Naive thymus-derived CD4-positive, alpha-beta T cell (primary cell): Measurements from ENCODE around the gene RPL32. TPM values are rescaled to one million over a fixed set of nuclear protein-coding genes. Genes with fewer than 3 reads are reported as not detected.
A peak's percentile ranks its signal among the peaks of the same experiment; 100 is the strongest.

ENCODE experiments used
- ATAC-seq: fragments of 150-1000 bp; cut with Tn5 transposase; 2 replicates; pipeline ENCODE4 v1.10.0; 2021; ENCODE audit warnings: mild to moderate bottlenecking, moderate library complexity
- CTCF ChIA-PET: fragments of 350-600 bp; sonication (Branson Sonifier 250); formaldehyde crosslinking; loops from one replicate; lab custom pipeline; 2021; ENCODE audit warnings: antibody characterized with exemption; lab: Charles Lee
- POLR2A ChIA-PET: fragments of 350-600 bp; sonication (Branson Sonifier 250); formaldehyde crosslinking; loops from one replicate; lab custom pipeline; 2021; ENCODE audit warnings: antibody characterized with exemption, inconsistent platforms; lab: Charles Lee
- DNase-seq, 9 donors: peaks; one replicate each; pipeline versions ENCODE4 v3.0.0 to v3.0.0-alpha.2; 2020 to 2022; ENCODE audit warnings: mixed read lengths in 1 of 9
- H3K27ac ChIP-seq: one replicate; pipeline ENCODE4 v1.7.0; 2013; ENCODE audit warnings: mild to moderate bottlenecking, low read depth, low read length, moderate library complexity
- H3K27me3 ChIP-seq, 2 donors: one replicate each; pipeline ENCODE4 v1.7.0; 2013; ENCODE audit warnings: low read length in 2 of 2, mild to moderate bottlenecking in 2 of 2, moderate library complexity in 2 of 2; ENCODE audit not compliant: control insufficient read depth in 2 of 2, insufficient read depth in 2 of 2
- H3K36me3 ChIP-seq, 3 experiments: 1 replicate in 2 of 3; 2 replicates in 1 of 3; pipeline ENCODE4 v1.7.0; 2013; ENCODE audit warnings: low read length in 3 of 3, mild to moderate bottlenecking in 3 of 3, moderate library complexity in 1 of 3; ENCODE audit not compliant: insufficient read depth in 3 of 3, control insufficient read depth in 2 of 3
- H3K4me1 ChIP-seq, 2 donors: one replicate each; pipeline ENCODE4 v1.7.0; 2013; ENCODE audit warnings: low read length in 2 of 2, mild to moderate bottlenecking in 2 of 2, moderate library complexity in 1 of 2; ENCODE audit not compliant: control insufficient read depth in 2 of 2, insufficient read depth in 2 of 2
- H3K4me3 ChIP-seq: 2 replicates; pipeline ENCODE4 v1.7.0; 2013; ENCODE audit warnings: mild to moderate bottlenecking, low read length
- H3K9me3 ChIP-seq, 3 experiments: 1 replicate in 2 of 3; 2 replicates in 1 of 3; pipeline ENCODE4 v1.7.0; 2013; ENCODE audit warnings: low read length in 3 of 3; ENCODE audit not compliant: control insufficient read depth in 2 of 3
- H3K27ac Mint-ChIP-seq, 9 donors: one replicate each; pipeline ENCODE4 v1.8.0; 2020 to 2022; ENCODE audit warnings: mixed read lengths in 9 of 9, mild to moderate bottlenecking in 8 of 9, moderate library complexity in 5 of 9, inconsistent platforms in 2 of 9
- H3K27me3 Mint-ChIP-seq, 5 donors: one replicate each; pipeline ENCODE4 v1.8.0; 2021 to 2022; ENCODE audit warnings: mixed read lengths in 5 of 5, mild to moderate bottlenecking in 1 of 5
- H3K36me3 Mint-ChIP-seq, 5 donors: one replicate each; pipeline ENCODE4 v1.8.0; 2020 to 2022; ENCODE audit warnings: mixed read lengths in 5 of 5, mild to moderate bottlenecking in 3 of 5, inconsistent platforms in 1 of 5
- H3K4me1 Mint-ChIP-seq, 7 donors: one replicate each; pipeline ENCODE4 v1.8.0; 2020 to 2022; ENCODE audit warnings: mixed read lengths in 7 of 7, mild to moderate bottlenecking in 3 of 7, inconsistent platforms in 1 of 7
- H3K4me3 Mint-ChIP-seq, 10 donors: one replicate each; pipeline ENCODE4 v1.8.0; 2020 to 2022; ENCODE audit warnings: mild to moderate bottlenecking in 10 of 10, mixed read lengths in 10 of 10, moderate library complexity in 6 of 10, inconsistent platforms in 2 of 10
- H3K9me3 Mint-ChIP-seq, 11 donors: one replicate each; pipeline ENCODE4 v1.8.0; 2020 to 2022; ENCODE audit warnings: mixed read lengths in 11 of 11, mild to moderate bottlenecking in 4 of 11, inconsistent platforms in 1 of 11, moderate library complexity in 1 of 11
- intact Hi-C, 2 donors: fragments of 100-400 bp; cut with micrococcal nuclease; formaldehyde crosslinking; loops; one replicate each; pipeline ENCODE4 v1.15.1; 2023
- polyA plus RNA-seq, 2 donors: library from polyadenylated mRNA; unstranded; fragments of 300-500 nt; fragmentation: Illumina TruSeq; gene quantifications; one replicate each; pipeline ENCODE4 v1.2.3, GENCODE V29; 2021
- total RNA-seq, 6 experiments: library from RNA in 5 of 6; stranded (reverse) in 5 of 6; gene quantifications; 1 replicate in 5 of 6; 2 replicates in 1 of 6; pipeline ENCODE4 v1.2.3 and lab custom pipeline; 2021 to 2026

RPL32 gene
- total and polyA plus RNA-seq, 7 experiments from 2014 or later: 1,890 to 4,471 (median 4,246) TPM

- ChIA-PET CTCF (interaction anchor here (0.6 to 2.4 kb wide), 3 partner anchors 20 to 45 kb away, joined by 3 to 17 read pairs (median 3); no protein-coding TSS in a partner anchor), POLR2A (no interaction called here)
- Mint-ChIP-seq H3K27me3 (peaks cover 9 to 35% (median 14%) of the 10 kb centered on the region in 5 donors), H3K27ac (peak overlapping the region in 2 of 9 donors; percentile 4 to 53), H3K4me1 (peaks cover 0 to 14% (median 10%) of the 10 kb centered on the region in 7 donors), H3K4me3 (peak overlapping the region; percentile 79 to 92 (median 86)), H3K9me3 (peaks cover 0 to 18% (median 5%) of the 10 kb centered on the region in 11 donors), H3K36me3 (peaks cover 0 to 5% (median 0%) of the 10 kb centered on the region in 5 donors)
- H3K36me3 ChIP-seq: no peaks in the 10 kb centered on the region
- peak; percentile 32 to 68 (median 50) for DNase-seq
- no peak overlapping the region for H3K27ac ChIP-seq
- H3K4me1 ChIP-seq: no peaks in the 10 kb centered on the region
- peak overlapping the region; percentile 60 for H3K4me3 ChIP-seq
- peaks cover 0 to 9% (median 0%) of the 10 kb centered on the region in 3 experiments for H3K9me3 ChIP-seq
- intact Hi-C loops: loop anchor here (1.0 kb wide), 6 partner anchors 24 to 584 kb away; partner anchors contain the start of gene RPL32 (in 1 of the 2)
- peak; percentile 87 for ATAC-seq
- peaks cover 0 to 5% of the 10 kb centered on the region in 2 donors for H3K27me3 ChIP-seq
Measured at GRCh38 chr3:12868039-12869034, 27.0 kb upstream of the RPL32 start.

GRCh38 chr3:12866836-12867235 lies 25.5 kb upstream of the RPL32 start:
- DNase-seq: no peak
- Mint-ChIP-seq H3K27me3 (peaks cover 9 to 35% (median 14%) of the 10 kb centered on the region in 5 donors), H3K4me3 (peak overlapping the region in 1 of 10 donors; percentile 17), H3K4me1 (peaks cover 0 to 14% (median 10%) of the 10 kb centered on the region in 7 donors), H3K36me3 (peaks cover 0 to 5% (median 0%) of the 10 kb centered on the region in 5 donors), H3K27ac (no peak overlapping the region), H3K9me3 (peaks cover 0 to 18% (median 5%) of the 10 kb centered on the region in 11 donors)
- Histone ChIP-seq H3K27ac (no peak overlapping the region), H3K9me3 (peaks cover 0 to 9% (median 0%) of the 10 kb centered on the region in 3 experiments), H3K27me3 (peaks cover 0 to 5% of the 10 kb centered on the region in 2 donors), H3K36me3 (no peaks in the 10 kb centered on the region), H3K4me3 (no peak overlapping the region), H3K4me1 (no peaks in the 10 kb centered on the region)
- intact Hi-C loops: no loop called here
- ATAC-seq: no peak
- ChIA-PET POLR2A (no interaction called here), CTCF (interaction anchor here (0.7 to 2.4 kb wide), 2 partner anchors 24 to 127 kb away, joined by 5 to 17 read pairs; no protein-coding TSS in a partner anchor)

GRCh38 chr3:12865271-12865670 lies 23.9 kb upstream of the RPL32 start:
- H3K4me1 ChIP-seq: no peaks in the 10 kb centered on the region
- Mint-ChIP-seq H3K27ac (no peak overlapping the region), H3K4me1 (peaks cover 0 to 11% (median 9%) of the 10 kb centered on the region in 7 donors), H3K9me3 (peaks cover 0 to 18% (median 5%) of the 10 kb centered on the region in 11 donors), H3K4me3 (no peak overlapping the region), H3K27me3 (peaks cover 9 to 27% (median 14%) of the 10 kb centered on the region in 5 donors), H3K36me3 (peaks cover 0 to 5% (median 0%) of the 10 kb centered on the region in 5 donors)
- H3K4me3 ChIP-seq: no peak overlapping the region
- ChIA-PET CTCF (interaction anchor here (1.2 kb wide), 1 partner anchor 135 kb away, joined by 3 read pairs; no protein-coding TSS in a partner anchor), POLR2A (no interaction called here)
- H3K9me3 ChIP-seq: peaks cover 0 to 9% (median 0%) of the 10 kb centered on the region in 3 experiments
- peaks cover 0 to 5% of the 10 kb centered on the region in 2 donors for H3K27me3 ChIP-seq
- no peak for ATAC-seq
- H3K36me3 ChIP-seq: no peaks in the 10 kb centered on the region
- intact Hi-C loops: no loop called here
- DNase-seq: no peak
- no peak overlapping the region for H3K27ac ChIP-seq

- no peak for DNase-seq
- Histone ChIP-seq H3K36me3 (no peaks in the 10 kb centered on the region), H3K4me1 (no peaks in the 10 kb centered on the region), H3K27ac (no peak overlapping the region), H3K9me3 (peaks cover 0 to 9% (median 0%) of the 10 kb centered on the region in 3 experiments), H3K27me3 (no peaks in the 10 kb centered on the region), H3K4me3 (no peak overlapping the region)
- Mint-ChIP-seq H3K27ac (no peak overlapping the region), H3K36me3 (peaks cover 0 to 5% (median 0%) of the 10 kb centered on the region in 5 donors), H3K4me1 (peaks cover 0 to 1% (median 0%) of the 10 kb centered on the region in 7 donors), H3K4me3 (no peak overlapping the region), H3K27me3 (peaks cover 0 to 11% (median 0%) of the 10 kb centered on the region in 5 donors), H3K9me3 (peaks cover 0 to 18% (median 5%) of the 10 kb centered on the region in 11 donors)
- intact Hi-C loops: no loop called here
- POLR2A ChIA-PET: interaction anchor here (1.1 kb wide), 1 partner anchor 21 kb away, joined by 3 read pairs; the partner anchor contains the start of gene RPL32
- no peak for ATAC-seq
- CTCF ChIA-PET: no interaction called here
Measured at GRCh38 chr3:12862387-12862786, 21.0 kb upstream of the RPL32 start.

GRCh38 chr3:12861611-12862010 lies 20.2 kb upstream of the RPL32 start:
- POLR2A ChIA-PET: interaction anchor here (1.1 kb wide), 1 partner anchor 20 kb away, joined by 3 read pairs; the partner anchor contains the start of gene RPL32
- Mint-ChIP-seq H3K27ac (no peak overlapping the region), H3K36me3 (peaks cover 0 to 5% (median 0%) of the 10 kb centered on the region in 5 donors), H3K4me1 (no peaks in the 10 kb centered on the region), H3K27me3 (peaks cover 0 to 14% (median 0%) of the 10 kb centered on the region in 5 donors), H3K9me3 (peaks cover 0 to 18% (median 5%) of the 10 kb centered on the region in 11 donors), H3K4me3 (no peak overlapping the region)
- no peak overlapping the region for H3K27ac ChIP-seq
- H3K9me3 ChIP-seq: peaks cover 0 to 9% (median 0%) of the 10 kb centered on the region in 3 experiments
- CTCF ChIA-PET: no interaction called here
- ATAC-seq (no peak), DNase-seq (no peak)
- H3K4me1 ChIP-seq: no peaks in the 10 kb centered on the region
- intact Hi-C loops: no loop called here
- no peaks in the 10 kb centered on the region for H3K36me3 ChIP-seq
- H3K4me3 ChIP-seq: no peak overlapping the region
- no peaks in the 10 kb centered on the region for H3K27me3 ChIP-seq

GRCh38 chr3:12859840-12860239 lies 18.5 kb upstream of the RPL32 start:
- no peak for DNase-seq
- ChIA-PET POLR2A (no interaction called here), CTCF (no interaction called here)

More at GRCh38 chr3:12859840-12860239, 18.5 kb upstream of the RPL32 start:
- Mint-ChIP-seq H3K4me3 (no peak overlapping the region), H3K4me1 (no peaks in the 10 kb centered on the region), H3K27ac (peak overlapping the region in 1 of 9 donors; percentile 38), H3K27me3 (peaks cover 0 to 11% (median 0%) of the 10 kb centered on the region in 5 donors), H3K36me3 (no peaks in the 10 kb centered on the region), H3K9me3 (peaks cover 0 to 5% (median under 1%) of the 10 kb centered on the region in 11 donors)
- no peaks in the 10 kb centered on the region for H3K9me3 ChIP-seq
- no peak for ATAC-seq
- H3K27me3 ChIP-seq: no peaks in the 10 kb centered on the region
- intact Hi-C loops: no loop called here
- no peaks in the 10 kb centered on the region for H3K36me3 ChIP-seq
- H3K27ac ChIP-seq: no peak overlapping the region
- H3K4me1 ChIP-seq: no peaks in the 10 kb centered on the region
- no peak overlapping the region for H3K4me3 ChIP-seq
